SJCRH30 (cell line): ENCODE data around the gene PBRM1. TPM values are rescaled to one million over a fixed set of nuclear protein-coding genes. Genes with fewer than 3 reads are reported as not detected.

Source experiments
- DNase-seq, 2 experiments: peaks; one replicate each; pipeline ENCODE4 v3.0.0-alpha.2; 2015 to 2020
- H3K27ac ChIP-seq: fragments of 250-450 bp; sonication (Bioruptor Pico); 2 replicates; pipeline ENCODE4 v1.5.1; 2020; ENCODE audit warnings: mild to moderate bottlenecking, moderate library complexity
- H3K27me3 ChIP-seq: fragments of 250-450 bp; sonication (Bioruptor Pico); 2 replicates; pipeline ENCODE4 v1.5.1; 2020; ENCODE audit warnings: mild to moderate bottlenecking, moderate library complexity
- H3K36me3 ChIP-seq: fragments of 250-450 bp; sonication (Bioruptor Pico); 2 replicates; pipeline ENCODE4 v1.5.1; 2020; ENCODE audit warnings: mild to moderate bottlenecking, moderate library complexity
- H3K4me1 ChIP-seq: fragments of 250-450 bp; sonication (Bioruptor Pico); 2 replicates; pipeline ENCODE4 v1.5.1; 2020; ENCODE audit warnings: mild to moderate bottlenecking, moderate library complexity
- H3K4me3 ChIP-seq: fragments of 250-450 bp; sonication (Bioruptor Pico); 2 replicates; pipeline ENCODE4 v1.5.1; 2020; ENCODE audit warnings: mild to moderate bottlenecking, moderate library complexity
- H3K9me3 ChIP-seq: fragments of 250-450 bp; sonication (Bioruptor Pico); replicated peaks from 2 replicates; pipeline ENCODE4 v1.5.1; 2020; ENCODE audit warnings: mild to moderate bottlenecking, moderate library complexity
- total RNA-seq: library from RNA; depleted of rRNA; stranded (reverse); fragments of >200 nt; shearing (Covaris generic); gene quantifications from 2 replicates; pipeline ENCODE4 v1.2.3, GENCODE V29; 2014

The PBRM1 gene
- total RNA-seq, 1 experiment from 2014 or later = 64.2 TPM

DNA sequence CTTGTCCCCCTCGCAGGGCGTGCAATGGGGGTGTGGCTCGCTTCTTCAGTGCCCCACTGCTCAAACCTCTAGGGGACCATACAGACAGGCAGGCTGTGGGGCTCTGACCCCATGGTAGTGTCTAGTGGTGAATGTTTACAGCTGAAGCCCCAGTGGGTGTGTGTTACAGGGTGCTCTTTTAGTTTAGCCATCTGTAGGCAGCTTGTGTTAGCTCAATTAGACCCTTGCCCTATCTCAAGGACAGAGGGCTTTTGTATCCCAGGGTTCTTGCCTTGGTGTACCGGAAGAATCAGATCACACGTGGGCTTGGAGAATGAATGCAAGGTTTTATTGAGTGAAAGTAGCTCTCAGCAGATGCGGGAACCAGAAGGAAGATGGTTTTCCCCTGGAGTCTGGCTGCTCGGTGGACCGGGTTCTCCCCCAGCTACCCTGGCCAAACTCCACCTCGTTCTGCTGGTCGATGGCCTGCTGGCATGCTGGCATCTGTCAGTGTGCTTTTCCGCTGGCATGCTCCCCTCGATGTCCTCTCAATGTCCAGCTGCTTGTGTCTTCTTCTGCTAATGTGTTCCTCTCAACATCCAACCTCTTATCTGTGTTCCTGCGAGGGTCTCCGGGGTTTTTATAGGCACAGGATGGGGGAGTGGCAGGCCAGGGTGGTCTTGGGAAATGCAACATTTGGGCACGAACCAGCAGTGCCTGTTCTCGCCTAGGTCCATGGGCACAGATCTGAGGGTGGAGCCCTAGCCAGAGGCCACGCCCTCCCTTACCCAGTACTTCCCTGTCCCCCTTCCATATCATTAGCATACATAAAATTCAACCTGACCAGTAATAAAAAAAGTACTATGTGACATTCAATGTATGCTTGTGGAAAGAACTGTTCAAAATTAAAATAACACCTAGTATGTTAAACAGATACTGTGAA lies 26.8 kb upstream of the PBRM1 start:
- H3K27me3 ChIP-seq = no peaks in the 10 kb centered on the region
- DNase-seq = no peak
- no peaks in the 10 kb centered on the region for H3K9me3 ChIP-seq
- no peak overlapping the region for H3K4me3 ChIP-seq
- no peak overlapping the region for H3K27ac ChIP-seq
- no peaks in the 10 kb centered on the region for H3K4me1 ChIP-seq
- H3K36me3 ChIP-seq = peaks cover 20% of the 10 kb centered on the region

DNA sequence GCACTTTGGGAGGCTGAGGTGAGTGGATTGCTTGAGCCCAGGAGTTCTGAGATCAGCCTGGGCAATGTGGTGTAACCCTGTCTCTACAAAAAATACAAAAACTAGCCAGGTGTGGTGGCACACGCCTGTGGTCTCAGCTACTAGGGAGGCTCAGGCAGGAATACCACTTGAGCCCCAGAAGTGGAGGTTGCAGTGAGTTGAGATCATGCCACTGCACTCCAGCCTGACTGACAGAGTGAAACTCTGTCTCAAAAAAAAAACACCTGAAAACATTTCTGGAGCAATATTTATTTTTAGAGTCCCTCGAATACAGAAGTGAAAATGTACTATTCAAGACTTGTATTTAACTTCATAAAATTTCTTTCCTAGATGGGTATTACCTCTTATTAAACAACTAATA lies 24.8 kb upstream of the PBRM1 start:
- Histone ChIP-seq H3K4me1 (no peaks in the 10 kb centered on the region), H3K36me3 (peaks cover 20% of the 10 kb centered on the region), H3K4me3 (no peak overlapping the region), H3K27ac (no peak overlapping the region), H3K9me3 (no peaks in the 10 kb centered on the region), H3K27me3 (no peaks in the 10 kb centered on the region)
- no peak for DNase-seq

DNA sequence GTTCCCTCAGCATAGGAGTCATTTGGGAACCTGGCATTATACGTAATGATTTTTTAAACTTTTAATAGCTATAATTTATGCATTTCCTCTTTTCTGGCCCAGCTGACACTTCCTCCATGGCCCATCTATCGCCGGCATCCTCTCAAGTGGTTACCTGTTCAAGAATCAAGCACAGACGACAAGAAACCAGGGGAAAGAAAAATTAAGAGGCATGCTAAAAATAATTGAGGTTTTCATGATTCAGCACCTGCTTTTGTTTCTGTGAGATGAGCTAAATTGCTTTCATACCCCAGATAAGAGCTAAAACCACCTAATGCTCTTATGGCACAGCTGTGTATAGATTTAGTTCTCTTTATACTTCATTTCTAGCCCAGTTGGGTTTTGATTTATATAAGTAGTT lies 21.9 kb upstream of the PBRM1 start:
- Histone ChIP-seq H3K36me3 (peaks cover 20% of the 10 kb centered on the region), H3K4me1 (peaks cover 4% of the 10 kb centered on the region; the same call in 1 of the 2 replicates), H3K27ac (no peak overlapping the region), H3K4me3 (no peak overlapping the region; the same call in 1 of the 2 replicates), H3K9me3 (no peaks in the 10 kb centered on the region), H3K27me3 (no peaks in the 10 kb centered on the region)
- DNase-seq = no peak

DNA sequence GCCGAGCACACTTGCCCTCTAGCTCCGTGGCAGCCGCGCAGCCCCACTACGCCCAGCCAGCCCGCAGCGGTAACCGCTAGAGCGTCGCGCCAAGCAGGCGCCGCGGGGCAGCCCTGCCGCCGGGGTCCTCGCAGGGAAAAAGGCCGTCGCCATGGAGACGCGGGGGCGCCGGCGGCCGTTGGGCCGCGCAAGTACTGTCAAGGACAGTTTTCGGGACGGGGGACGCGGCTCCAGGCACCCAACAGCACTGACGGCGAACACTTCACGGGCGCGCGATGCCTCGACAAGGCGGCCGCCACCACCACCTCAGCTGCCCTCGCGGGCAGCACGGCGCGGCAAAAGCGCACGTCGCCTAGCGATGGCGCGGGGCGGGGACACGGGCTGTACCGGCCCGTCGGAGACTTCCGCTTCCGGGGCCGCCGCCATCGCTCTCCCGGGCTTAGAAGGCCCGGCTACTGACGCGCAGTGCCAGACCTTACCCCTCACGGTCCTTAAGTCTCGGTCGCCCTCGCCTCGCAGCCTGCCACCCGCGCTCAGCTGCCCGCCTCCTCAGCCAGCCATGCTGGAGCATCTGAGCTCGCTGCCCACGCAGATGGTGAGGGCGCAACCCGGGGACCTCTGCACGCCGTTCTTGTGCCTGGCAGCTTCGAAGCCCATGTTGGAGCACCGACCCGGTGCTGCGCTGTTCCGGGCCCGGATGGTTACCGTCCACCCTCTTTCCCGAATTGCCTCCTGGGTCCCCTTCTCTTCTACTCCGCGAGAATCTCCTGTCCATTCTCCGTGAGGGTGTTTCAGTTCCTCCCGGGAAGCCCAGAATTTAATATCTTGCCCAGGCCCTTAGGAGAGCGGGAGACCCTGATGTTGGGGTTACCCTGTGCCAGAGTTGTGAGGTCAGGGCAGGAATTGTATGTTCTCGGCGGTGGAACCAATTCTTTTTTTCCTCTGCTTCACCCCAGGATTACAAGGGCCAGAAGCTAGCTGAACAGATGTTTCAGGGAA lies 20.3 kb upstream of the PBRM1 start, which contains the start of the genes GLT8D1 and SPCS1:
GLT8D1 (minus strand) TSS at position 104 of the 999 bp plus-strand sequence. CDS start 5,331 bp downstream, outside the sequence.
SPCS1 (plus strand) TSS at position 419 of the 999 bp plus-strand sequence; CDS start at position 560, 141 bp downstream.
- H3K9me3 ChIP-seq = no peaks in the 10 kb centered on the region
- H3K27me3 ChIP-seq = no peaks in the 10 kb centered on the region
- DNase-seq = peak; percentile 80 to 85
- H3K36me3 ChIP-seq = peaks cover 11% of the 10 kb centered on the region
- H3K27ac ChIP-seq = peak within 1 kb of the TSS; percentile 57
- H3K4me3 ChIP-seq = peak within 1 kb of the TSS; percentile 93
- H3K4me1 ChIP-seq = peaks cover 4% of the 10 kb centered on the region; the same call in 1 of the 2 replicates

DNA sequence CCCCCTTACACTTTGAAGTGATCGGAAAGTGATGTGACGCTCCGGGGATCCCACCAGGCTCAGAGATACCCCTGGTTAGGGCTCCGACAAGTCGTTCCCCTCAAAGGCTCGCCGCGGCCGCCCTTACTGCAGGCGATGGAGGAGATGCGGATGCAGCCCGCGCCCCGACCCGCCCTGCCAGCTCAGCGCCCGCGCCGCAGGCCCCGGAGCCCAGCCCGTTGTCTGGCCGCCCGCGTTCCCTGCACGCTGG lies 19.6 kb upstream of the PBRM1 start:
- peaks cover 11% of the 10 kb centered on the region for H3K36me3 ChIP-seq
- DNase-seq = no peak
- no peaks in the 10 kb centered on the region for H3K27me3 ChIP-seq
- H3K4me3 ChIP-seq = peak overlapping the region; percentile 93
- H3K27ac ChIP-seq = peak overlapping the region; percentile 57
- H3K4me1 ChIP-seq = peaks cover 4% of the 10 kb centered on the region; the same call in 1 of the 2 replicates
- H3K9me3 ChIP-seq = no peaks in the 10 kb centered on the region

DNA sequence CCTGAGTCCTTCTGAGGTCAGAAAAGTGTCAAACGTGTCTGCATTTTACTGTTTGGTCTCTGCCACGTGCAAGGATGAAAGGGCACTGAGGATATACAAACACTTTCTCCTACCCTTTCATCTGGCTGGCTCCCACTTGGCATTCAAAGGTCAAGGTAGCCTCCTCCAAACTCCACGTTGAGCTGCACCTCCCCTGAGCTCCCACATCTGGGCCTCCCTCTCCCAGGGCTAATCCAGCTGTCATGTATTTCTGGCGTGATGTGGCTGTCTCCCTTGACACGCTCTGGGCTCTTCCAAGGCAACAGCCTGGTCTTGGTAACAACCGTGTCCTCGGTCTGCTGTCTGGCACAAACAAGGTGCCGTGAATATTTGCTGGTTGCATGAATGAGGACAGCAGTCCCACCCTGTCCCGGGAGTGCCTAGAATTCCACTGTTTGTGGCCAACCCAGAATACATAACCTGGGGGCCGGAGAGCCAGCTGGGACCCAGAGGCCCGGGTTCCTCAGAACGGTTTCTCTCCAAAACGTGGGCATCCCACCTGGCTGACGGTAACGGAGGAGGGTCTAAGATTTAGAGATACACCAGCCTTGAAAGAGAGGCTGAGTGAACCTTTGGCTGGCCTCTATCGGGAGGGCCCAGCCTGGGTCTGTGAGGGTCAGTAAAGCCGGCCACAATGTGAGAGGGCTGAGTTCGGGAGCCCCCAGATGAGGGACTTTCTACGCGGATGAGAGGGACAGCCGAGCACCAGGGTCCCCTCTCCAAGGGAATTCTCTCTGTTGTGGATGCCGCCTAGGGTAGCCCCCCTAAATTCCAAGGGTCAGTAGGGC lies 19.1 kb upstream of the PBRM1 start:
- Histone ChIP-seq H3K36me3 (peaks cover 11% of the 10 kb centered on the region), H3K4me3 (peak overlapping the region; percentile 93), H3K4me1 (peaks cover 4% of the 10 kb centered on the region; the same call in 1 of the 2 replicates), H3K27me3 (no peaks in the 10 kb centered on the region), H3K27ac (peak overlapping the region; percentile 57), H3K9me3 (no peaks in the 10 kb centered on the region)
- peak; percentile 35 to 58 for DNase-seq

DNA sequence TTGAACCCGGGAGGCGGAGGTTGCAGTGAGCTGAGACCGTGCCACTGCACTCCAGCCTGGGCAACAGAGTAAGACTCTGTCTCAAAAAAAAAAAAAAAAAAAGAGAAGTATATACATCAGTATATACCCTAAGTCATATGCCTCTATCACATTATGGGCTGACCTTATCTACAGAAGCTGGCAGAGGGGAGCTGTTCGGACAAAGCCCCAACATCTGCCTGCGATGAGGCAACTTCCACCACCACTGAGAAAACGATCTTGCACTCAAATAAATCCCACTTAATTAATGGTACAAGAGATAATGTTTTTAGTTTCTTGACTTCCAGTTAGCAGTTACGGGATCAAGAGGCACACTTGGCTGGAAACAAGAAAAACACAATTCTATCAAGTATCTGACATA lies 17.6 kb upstream of the PBRM1 start:
- Histone ChIP-seq H3K27ac (no peak overlapping the region), H3K9me3 (no peaks in the 10 kb centered on the region), H3K36me3 (peaks cover 8% of the 10 kb centered on the region; the same call in 1 of the 2 replicates), H3K27me3 (no peaks in the 10 kb centered on the region), H3K4me1 (peaks cover 4% of the 10 kb centered on the region; the same call in 1 of the 2 replicates), H3K4me3 (peak overlapping the region; percentile 93; the same call in 1 of the 2 replicates)
- DNase-seq = no peak

DNA sequence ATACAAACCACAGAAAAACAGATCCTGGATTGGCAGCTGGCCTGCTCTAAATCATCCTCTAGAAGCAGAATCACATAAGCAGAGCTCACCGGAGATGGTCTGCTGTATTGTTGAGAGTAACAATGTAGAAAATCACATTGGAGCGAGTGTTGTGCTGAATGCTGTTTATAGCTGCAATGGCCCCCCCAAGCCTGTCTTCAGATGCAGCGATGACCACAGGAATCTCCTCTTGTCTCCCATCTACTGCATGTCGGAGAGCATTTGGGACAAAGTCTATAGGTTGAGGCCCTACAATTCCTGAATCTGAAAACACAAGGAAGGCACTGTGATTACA lies 11.9 kb upstream of the PBRM1 start:
- H3K4me3 ChIP-seq = no peak overlapping the region
- no peak overlapping the region for H3K27ac ChIP-seq
- no peaks in the 10 kb centered on the region for H3K27me3 ChIP-seq
- no peaks in the 10 kb centered on the region for H3K4me1 ChIP-seq
- no peaks in the 10 kb centered on the region for H3K9me3 ChIP-seq
- DNase-seq = no peak
- peaks cover 53% of the 10 kb centered on the region for H3K36me3 ChIP-seq

DNA sequence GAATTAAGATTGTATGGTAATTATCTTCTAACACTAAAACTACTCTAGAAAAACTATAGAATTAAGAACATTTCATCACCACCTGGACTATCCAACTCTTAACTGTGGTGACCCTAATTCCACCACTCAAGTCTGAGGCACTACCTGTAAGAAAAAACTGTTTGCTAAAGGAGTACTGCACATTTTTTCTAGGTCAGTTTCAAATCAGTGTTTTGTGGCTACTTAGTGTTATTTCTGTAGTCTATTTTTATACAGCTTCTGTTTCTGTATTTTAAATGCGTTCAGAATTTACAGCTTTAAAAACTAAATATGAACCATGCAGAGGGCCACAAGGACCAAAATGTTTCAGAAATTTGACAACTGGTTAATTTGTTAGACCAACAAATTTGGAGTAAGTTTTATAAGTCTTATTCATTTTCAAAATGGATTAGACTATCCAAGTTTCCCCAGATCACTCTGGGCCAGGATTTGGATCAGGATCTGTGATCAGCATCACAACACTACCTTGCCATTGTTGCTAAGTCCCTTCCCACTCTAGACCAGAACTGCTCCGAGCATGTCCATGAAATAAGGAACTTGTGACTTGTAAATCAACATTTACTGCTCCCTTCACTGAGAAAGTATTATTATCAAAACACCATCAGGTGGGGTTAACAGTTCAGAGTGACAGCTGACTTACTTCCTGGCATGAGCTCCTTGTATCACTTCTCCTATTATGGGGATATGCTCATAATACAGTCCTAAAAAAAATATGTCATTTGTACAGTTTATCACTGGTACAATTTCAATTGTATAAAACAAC lies 11.3 kb upstream of the PBRM1 start:
- no peaks in the 10 kb centered on the region for H3K27me3 ChIP-seq
- H3K4me1 ChIP-seq = no peaks in the 10 kb centered on the region
- no peak overlapping the region for H3K4me3 ChIP-seq
- H3K27ac ChIP-seq = no peak overlapping the region
- no peaks in the 10 kb centered on the region for H3K9me3 ChIP-seq
- H3K36me3 ChIP-seq = peaks cover 59% of the 10 kb centered on the region
- DNase-seq = no peak

DNA sequence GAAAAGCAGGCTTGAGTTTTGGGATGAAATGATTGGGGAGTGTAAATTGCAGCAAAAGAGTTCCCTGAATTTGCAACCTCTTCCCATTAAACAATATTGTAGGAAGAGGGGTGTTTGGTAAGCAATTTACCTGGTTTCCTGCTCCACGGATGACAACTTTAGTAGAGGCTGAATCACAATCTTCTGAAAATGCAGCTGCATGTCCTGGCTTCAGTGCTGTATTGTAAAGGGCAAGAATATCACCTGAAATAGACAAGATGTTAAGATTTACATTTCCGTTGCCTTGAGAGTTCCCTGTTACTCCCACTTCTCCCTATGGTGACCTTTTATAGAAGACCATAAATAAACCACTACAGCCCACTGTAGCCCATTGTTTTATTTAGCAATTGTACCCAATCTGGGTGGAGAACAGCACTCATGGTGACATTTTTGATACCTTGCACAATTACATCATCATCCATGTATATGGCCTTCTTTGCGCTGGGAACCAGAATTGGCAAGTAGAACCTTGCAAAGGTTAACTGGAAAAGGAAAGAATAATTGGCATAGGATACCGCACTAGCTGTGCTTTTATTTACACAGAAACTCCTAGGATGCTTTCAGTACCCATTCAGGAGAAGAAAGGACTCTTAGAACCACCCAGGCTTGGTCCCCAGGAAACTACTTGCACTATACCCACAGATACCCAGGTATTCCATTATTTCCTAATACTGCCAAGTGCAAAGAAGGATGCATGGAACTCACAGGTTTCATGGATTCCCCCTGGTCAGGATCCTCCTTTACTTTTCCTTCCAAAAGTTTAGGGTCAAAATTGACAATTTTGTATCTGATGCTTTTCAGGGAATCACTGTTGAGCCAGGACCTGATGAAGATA lies 10.3 kb upstream of the PBRM1 start:
- Histone ChIP-seq H3K4me3 (no peak overlapping the region), H3K9me3 (no peaks in the 10 kb centered on the region), H3K27ac (no peak overlapping the region), H3K36me3 (peaks cover 69% of the 10 kb centered on the region), H3K4me1 (no peaks in the 10 kb centered on the region), H3K27me3 (no peaks in the 10 kb centered on the region)
- DNase-seq = no peak

DNA sequence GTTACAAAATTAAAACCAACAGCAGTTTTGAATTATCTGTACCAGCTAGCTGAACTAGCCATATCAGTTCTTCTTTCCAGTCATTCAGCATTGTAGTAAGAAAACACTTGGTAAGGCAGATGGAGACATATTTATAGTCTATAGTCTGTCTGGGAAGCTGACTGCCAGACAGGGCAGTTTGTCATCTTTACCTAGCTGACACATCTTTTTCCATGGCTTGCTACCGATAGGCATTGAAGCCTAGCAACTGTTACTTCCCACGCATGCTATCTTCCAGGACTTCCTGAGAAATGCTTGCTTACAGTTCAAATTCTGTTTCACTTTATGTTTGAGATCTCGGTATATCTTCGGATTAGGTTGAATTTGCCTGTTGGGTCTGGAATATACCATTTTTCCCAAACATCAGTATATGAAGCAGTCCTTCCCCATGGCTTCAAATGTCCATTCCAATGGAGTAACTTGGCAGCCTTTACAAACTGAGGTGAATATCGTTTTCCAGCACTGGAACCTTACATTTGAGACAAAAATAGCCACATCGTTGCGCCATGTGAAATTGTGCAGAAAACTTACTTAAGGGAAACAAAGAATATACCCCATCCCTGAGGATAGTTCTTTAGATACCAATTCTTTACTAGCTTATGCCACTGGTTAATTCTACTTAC lies 8.9 kb upstream of the PBRM1 start:
- no peak for DNase-seq
- H3K4me1 ChIP-seq = no peaks in the 10 kb centered on the region
- H3K9me3 ChIP-seq = no peaks in the 10 kb centered on the region
- H3K27me3 ChIP-seq = no peaks in the 10 kb centered on the region
- H3K27ac ChIP-seq = no peak overlapping the region
- no peak overlapping the region for H3K4me3 ChIP-seq
- peaks cover 82% of the 10 kb centered on the region for H3K36me3 ChIP-seq

DNA sequence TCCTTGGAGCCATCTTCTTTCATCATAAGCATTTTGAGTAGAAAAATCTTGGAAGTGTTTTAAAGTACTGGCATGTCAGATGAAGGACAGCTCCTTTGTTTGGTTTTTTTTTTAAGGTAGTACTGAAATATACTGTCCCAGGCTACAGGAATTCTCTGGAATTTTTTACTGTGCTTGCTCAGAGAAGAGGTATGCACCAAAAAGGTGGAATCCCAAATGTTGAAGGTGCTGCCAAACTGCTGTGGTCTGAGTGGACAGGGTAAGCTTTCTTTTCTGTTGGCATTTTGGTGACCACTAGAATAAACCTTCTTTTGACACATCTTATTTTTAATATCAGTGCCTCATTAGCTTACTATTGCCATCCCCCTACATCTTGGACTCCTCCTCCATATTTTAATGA lies 7.4 kb upstream of the PBRM1 start:
- Histone ChIP-seq H3K36me3 (peaks cover 98% of the 10 kb centered on the region), H3K4me1 (no peaks in the 10 kb centered on the region), H3K9me3 (no peaks in the 10 kb centered on the region), H3K27ac (no peak overlapping the region), H3K4me3 (no peak overlapping the region), H3K27me3 (no peaks in the 10 kb centered on the region)
- no peak for DNase-seq
